ENCODE data around the gene SERTAD1.

SERTAD1 gene

GRCh38 chr19:40398417-40399131 lies 27.2 kb downstream of the SERTAD1 start:
- peak; percentile 28 for DNase-seq

- DNase-seq, result no peak
Measured at GRCh38 chr19:40397568-40397906, 28.3 kb downstream of the SERTAD1 start.

GRCh38 chr19:40396886-40397567 lies 28.8 kb downstream of the SERTAD1 start:
- DNase-seq, result no peak

- DNase-seq, result no peak
Measured at GRCh38 chr19:40395956-40396355, 29.8 kb downstream of the SERTAD1 start.

GRCh38 chr19:40394816-40395210 lies 31.0 kb downstream of the SERTAD1 start:
- DNase-seq, result no peak

- DNase-seq, result no peak
Measured at GRCh38 chr19:40393894-40394815, 31.6 kb downstream of the SERTAD1 start.

GRCh38 chr19:40392894-40393517 lies 32.8 kb downstream of the SERTAD1 start:
- DNase-seq, result no peak

GRCh38 chr19:40392123-40392522 lies 33.7 kb downstream of the SERTAD1 start:
- no peak for DNase-seq

- no peak for DNase-seq
Measured at GRCh38 chr19:40390084-40390742, 35.6 kb downstream of the SERTAD1 start, which contains the start of gene HIPK4. HIPK4 (minus strand) TSS chr19:40390181; CDS start chr19:40389902, 279 bp downstream.

GRCh38 chr19:40389404-40390083 lies 36.2 kb downstream of the SERTAD1 start:
- DNase-seq, result no peak

- no peak for DNase-seq
Measured at GRCh38 chr19:40388481-40388880, 37.3 kb downstream of the SERTAD1 start.

- DNase-seq, result no peak
Measured at GRCh38 chr19:40387155-40387554, 38.6 kb downstream of the SERTAD1 start.

GRCh38 chr19:40383668-40384248 lies 42.0 kb downstream of the SERTAD1 start:
- no peak for DNase-seq

GRCh38 chr19:40381321-40381720 lies 44.5 kb downstream of the SERTAD1 start:
- no peak for DNase-seq

GRCh38 chr19:40380199-40381037 lies 45.4 kb downstream of the SERTAD1 start:
- no peak for DNase-seq

GRCh38 chr19:40379446-40380198 lies 46.2 kb downstream of the SERTAD1 start:
- DNase-seq, result no peak

GRCh38 chr19:40378509-40378908 lies 47.3 kb downstream of the SERTAD1 start:
- no peak for DNase-seq

- no peak for DNase-seq
Measured at GRCh38 chr19:40377876-40378385, 47.9 kb downstream of the SERTAD1 start.

GRCh38 chr19:40376286-40376862 lies 49.4 kb downstream of the SERTAD1 start:
- DNase-seq, result no peak

Data from effector CD4-positive, alpha-beta T cell (primary cell).